Tibial nerve (tissue), 4 donors: ENCODE results near the gene POLDIP3. TPM values are rescaled to one million over a fixed set of nuclear protein-coding genes. Genes with fewer than 3 reads are reported as not detected.
A peak's percentile ranks its signal among the peaks of the same experiment; 100 is the strongest.

Source experiments
- DNase-seq, 2 donors: peaks; one replicate each; pipeline ENCODE4 v3.0.0-alpha.2; 2019; ENCODE audit warnings: low spot score in 2 of 2
- H3K27ac ChIP-seq, 4 donors: fragments of 200-600 bp; sonication (generic) in 3 of 4; one replicate each; pipeline ENCODE4 v1.5.1; 2017 to 2019; ENCODE audit warnings: mild to moderate bottlenecking in 1 of 4
- H3K27me3 ChIP-seq, 2 donors: fragments of 200-600 bp; sonication (generic) in 1 of 2; one replicate each; pipeline versions ENCODE4 v1.5.1 to v1.6.0; 2017 to 2019
- H3K36me3 ChIP-seq, 3 donors: fragments of 200-600 bp; sonication (generic); one replicate each; pipeline ENCODE4 v1.5.1; 2018 to 2019
- H3K4me1 ChIP-seq, 4 donors: fragments of 200-600 bp; sonication (generic) in 3 of 4; one replicate each; pipeline ENCODE4 v1.5.1; 2017 to 2019
- H3K4me3 ChIP-seq, 4 donors: fragments of 200-600 bp; sonication (generic) in 3 of 4; one replicate each; pipeline ENCODE4 v1.5.1; 2017 to 2019; ENCODE audit warnings: mild to moderate bottlenecking in 1 of 4, moderate library complexity in 1 of 4
- H3K9me3 ChIP-seq, 4 donors: fragments of 200-600 bp; sonication (generic) in 3 of 4; one replicate each; pipeline ENCODE4 v1.5.1; 2017 to 2019
- EP300 ChIP-seq, 2 donors: sonication (generic); formaldehyde crosslinking; IDR thresholded peaks; one replicate each; pipeline ENCODE4 v1.6.1; 2017; ENCODE audit warnings: antibody characterized with exemption in 2 of 2, mild to moderate bottlenecking in 1 of 2
- POLR2A ChIP-seq, 2 donors: fragments of 450-650 bp; IDR thresholded peaks; one replicate each; pipeline ENCODE4 v1.6.1; 2017; ENCODE audit warnings: antibody characterized with exemption in 2 of 2, mild to moderate bottlenecking in 2 of 2, moderate library complexity in 2 of 2
- whole genome bisulfite sequencing, 2 donors: methylation state at CpG; one replicate each; pipeline ENCODE4 v1.1.5; 2018; 5-methylcytosine and 5-hydroxymethylcytosine counted together
- total RNA-seq, 4 donors: library from RNA; depleted of rRNA; stranded (reverse); fragments of >200 nt; gene quantifications; one replicate each; pipeline ENCODE4 v1.1.0, GENCODE V29; 2016
- TF ChIP-seq, protein P1 (sequence below), 5 experiments: fragments of 200-600 bp in 3 of 5; fragments of 450-650 bp in 2 of 5; sonication (generic) in 3 of 5; IDR thresholded peaks; one replicate each; pipeline ENCODE4 v1.5.1; 2016 to 2019; ENCODE audit warnings: antibody characterized with exemption in 5 of 5, mild to moderate bottlenecking in 3 of 5, moderate library complexity in 2 of 5

Gene POLDIP3
- total RNA-seq, 4 donors from 2014 or later, result 47.4 to 49.2 (median 48.5) TPM

DNA sequence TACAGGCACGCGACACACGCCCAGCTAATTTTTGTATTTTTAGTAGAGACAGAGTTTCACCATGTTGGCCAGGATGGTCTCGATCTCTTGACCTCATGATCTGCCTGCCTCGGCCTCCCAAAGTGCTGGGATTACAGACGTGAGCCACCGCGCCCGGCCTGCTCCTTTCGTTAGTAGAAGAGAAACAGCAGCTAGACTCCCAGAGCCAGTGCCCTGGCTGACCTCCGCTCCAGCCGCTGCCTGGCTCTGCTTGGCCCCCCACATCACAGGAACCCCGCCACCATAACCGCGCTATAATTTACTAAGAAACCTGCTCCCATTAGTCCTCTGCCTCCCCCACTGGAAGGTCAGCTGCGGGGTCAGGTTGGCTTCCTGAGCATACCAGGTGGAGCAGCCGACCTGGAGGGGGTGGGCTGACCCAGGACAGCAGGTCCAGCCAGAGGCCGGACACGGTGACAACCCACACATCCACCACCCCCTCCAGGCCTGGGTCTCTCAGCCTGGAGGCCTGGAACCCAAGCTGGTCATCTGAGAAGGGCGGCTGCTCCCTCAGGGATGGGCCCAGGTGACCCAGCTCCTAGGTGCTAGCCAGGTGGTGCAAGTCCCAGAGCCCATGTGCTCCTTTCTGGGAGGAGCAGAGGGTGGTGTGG lies 7.5 kb upstream of the POLDIP3 start:
- Histone ChIP-seq H3K36me3 (peaks cover 3 to 73% (median 5%) of the 10 kb centered on the region in 3 donors), H3K27me3 (no peaks in the 10 kb centered on the region), H3K9me3 (no peaks in the 10 kb centered on the region), H3K4me3 (no peak overlapping the region), H3K4me1 (peaks cover 0 to 55% (median 26%) of the 10 kb centered on the region in 4 donors), H3K27ac (peak overlapping the region in 3 of 4 donors; percentile 40 to 88 (median 80))
- no peak for DNase-seq
- TF ChIP-seq, protein P1, sequence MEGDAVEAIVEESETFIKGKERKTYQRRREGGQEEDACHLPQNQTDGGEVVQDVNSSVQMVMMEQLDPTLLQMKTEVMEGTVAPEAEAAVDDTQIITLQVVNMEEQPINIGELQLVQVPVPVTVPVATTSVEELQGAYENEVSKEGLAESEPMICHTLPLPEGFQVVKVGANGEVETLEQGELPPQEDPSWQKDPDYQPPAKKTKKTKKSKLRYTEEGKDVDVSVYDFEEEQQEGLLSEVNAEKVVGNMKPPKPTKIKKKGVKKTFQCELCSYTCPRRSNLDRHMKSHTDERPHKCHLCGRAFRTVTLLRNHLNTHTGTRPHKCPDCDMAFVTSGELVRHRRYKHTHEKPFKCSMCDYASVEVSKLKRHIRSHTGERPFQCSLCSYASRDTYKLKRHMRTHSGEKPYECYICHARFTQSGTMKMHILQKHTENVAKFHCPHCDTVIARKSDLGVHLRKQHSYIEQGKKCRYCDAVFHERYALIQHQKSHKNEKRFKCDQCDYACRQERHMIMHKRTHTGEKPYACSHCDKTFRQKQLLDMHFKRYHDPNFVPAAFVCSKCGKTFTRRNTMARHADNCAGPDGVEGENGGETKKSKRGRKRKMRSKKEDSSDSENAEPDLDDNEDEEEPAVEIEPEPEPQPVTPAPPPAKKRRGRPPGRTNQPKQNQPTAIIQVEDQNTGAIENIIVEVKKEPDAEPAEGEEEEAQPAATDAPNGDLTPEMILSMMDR (IDR thresholded peaks at IDR 0.05), result no peak
- TF ChIP-seq POLR2A (IDR thresholded peaks at IDR 0.05) (no peak), EP300 (IDR thresholded peaks at IDR 0.05) (no peak)
- WGBS, 2 donors, result 70 to 76% methylated on average over 17 to 20 of the region's 20 CpGs

DNA sequence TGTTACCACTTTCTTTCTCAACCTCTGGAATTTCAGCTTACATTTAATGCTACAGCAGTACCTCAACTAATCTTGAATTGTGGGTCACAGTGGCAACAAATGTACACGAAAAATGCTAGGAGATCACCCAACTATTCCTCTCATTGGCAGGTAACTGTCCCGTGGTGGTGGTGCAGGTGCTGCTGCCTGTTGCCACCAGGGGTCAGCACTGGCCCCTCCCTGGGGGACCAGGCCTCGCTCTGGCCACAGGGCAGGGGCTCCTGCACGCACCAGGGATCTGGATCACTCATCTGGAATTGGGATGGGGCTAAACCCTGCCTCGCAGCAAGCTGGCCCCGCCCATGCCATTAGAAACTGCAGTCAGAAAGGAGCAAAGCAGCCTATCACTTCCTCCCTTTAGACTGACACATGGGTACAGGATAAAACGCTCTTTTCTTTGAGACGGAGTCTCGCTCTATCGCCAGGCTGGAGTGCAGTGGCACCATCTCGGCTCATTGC lies 6.9 kb upstream of the POLDIP3 start:
- WGBS, 2 donors, result 44 to 45% methylated on average over 11 of the region's 11 CpGs
- H3K4me3 ChIP-seq, result no peak overlapping the region
- peaks cover 0 to 67% (median 5%) of the 10 kb centered on the region in 3 donors for H3K36me3 ChIP-seq
- H3K27ac ChIP-seq, result peak overlapping the region in 3 of 4 donors; percentile 40 to 88 (median 80)
- TF ChIP-seq EP300 (IDR thresholded peaks at IDR 0.05) (peak in 1 of 2 donors; percentile 33), POLR2A (IDR thresholded peaks at IDR 0.05) (no peak)
- TF ChIP-seq, protein P1 (IDR thresholded peaks at IDR 0.05), result peak; percentile 64 to 82 (median 74)
- DNase-seq, result peak in 1 of 2 donors; percentile 51
- H3K4me1 ChIP-seq, result peaks cover 0 to 60% (median 29%) of the 10 kb centered on the region in 4 donors
- H3K9me3 ChIP-seq, result no peaks in the 10 kb centered on the region
- H3K27me3 ChIP-seq, result no peaks in the 10 kb centered on the region

GRCh38 chr22:42620084-42620483 lies 5.4 kb upstream of the POLDIP3 start:
- Histone ChIP-seq H3K36me3 (peaks cover 0 to 52% (median 4%) of the 10 kb centered on the region in 3 donors), H3K4me1 (peaks cover 0 to 74% (median 40%) of the 10 kb centered on the region in 4 donors), H3K4me3 (no peak overlapping the region), H3K9me3 (no peaks in the 10 kb centered on the region), H3K27me3 (no peaks in the 10 kb centered on the region), H3K27ac (peak overlapping the region in 3 of 4 donors; percentile 34 to 88 (median 80))
- TF ChIP-seq EP300 (IDR thresholded peaks at IDR 0.05) (no peak), POLR2A (IDR thresholded peaks at IDR 0.05) (no peak)
- TF ChIP-seq, protein P1 (IDR thresholded peaks at IDR 0.05), result no peak
- WGBS, 2 donors, result 84 to 92% methylated on average over 4 of the region's 4 CpGs
- DNase-seq, result no peak

- Histone ChIP-seq H3K27me3 (no peaks in the 10 kb centered on the region), H3K9me3 (no peaks in the 10 kb centered on the region), H3K36me3 (peaks cover 0 to 46% (median 0%) of the 10 kb centered on the region in 3 donors), H3K4me1 (peaks cover 0 to 68% (median 39%) of the 10 kb centered on the region in 4 donors), H3K4me3 (no peak overlapping the region), H3K27ac (peak overlapping the region in 3 of 4 donors; percentile 2 to 88 (median 80))
- WGBS, 2 donors, result 89 to 96% methylated on average over 32 to 35 of the region's 35 CpGs
- no peak for DNase-seq
- TF ChIP-seq, protein P1 (IDR thresholded peaks at IDR 0.05), result no peak
- no peak for TF ChIP-seq POLR2A (IDR thresholded peaks at IDR 0.05)
These were observed 4.8 kb upstream of the POLDIP3 start for GRCh38 chr22:42619261-42620063.
